ENCODE data around the gene PRKAG1.

- TF ChIP-seq ZSCAN20 (CRISPR knock-in tag; IDR thresholded peaks at IDR 0.05) (no peak), CTCF (IDR thresholded peaks at IDR 0.05) (no peak), POLR2A (IDR thresholded peaks at IDR 0.05; ENCODE audit: low read length) (no peak), RNF2 (IDR thresholded peaks at IDR 0.05; ENCODE audit: borderline replicate concordance, low read depth) (no peak), PHF8 (IDR thresholded peaks at IDR 0.05; ENCODE audit: borderline replicate concordance, low read depth) (no peak), ELK1 (IDR thresholded peaks at IDR 0.05; ENCODE audit: low read depth, low read length) (no peak), MAZ (IDR thresholded peaks at IDR 0.05; ENCODE audit: borderline replicate concordance, low read depth, low read length) (no peak), EP300 (IDR thresholded peaks at IDR 0.05) (no peak), PBX3 (IDR thresholded peaks at IDR 0.05) (no peak), RAD21 (conservative IDR thresholded peaks at IDR 0.05 in 1 of 2, IDR thresholded peaks at IDR 0.05 in 1 of 2) (no peak), RFX5 (IDR thresholded peaks at IDR 0.05) (no peak), HEYL (CRISPR knock-in tag; IDR thresholded peaks at IDR 0.05) (no peak), EHF (CRISPR knock-in tag; IDR thresholded peaks at IDR 0.05) (no peak), JUN (IDR thresholded peaks at IDR 0.05) (no peak)
Observed at GRCh38 chr12:49015196-49015595, 3.4 kb downstream of the PRKAG1 start.

Data from A549 (cell line).